PC-3 (cell line): ENCODE results near the gene H6PD. TPM values are rescaled to one million over a fixed set of nuclear protein-coding genes. Genes with fewer than 3 reads are reported as not detected.

ENCODE experiments used
- ATAC-seq: fragments of 200-7000 bp; cut with Tn5 transposase; 2 replicates; pipeline ENCODE4 v1.9.1; 2020; ENCODE audit warnings: mild to moderate bottlenecking, moderate library complexity
- BruUV-seq: library from RNA; stranded (reverse); fragments of 400-500 nt; replicated peaks from 2 replicates; lab custom pipeline; 2021; lab: Mats Ljungman, UMichigan
- CTCF ChIA-PET: fragments of 300-600 bp; sonication (Branson Sonifier 250); formaldehyde crosslinking; loops from one replicate; lab custom pipeline; 2022; ENCODE audit warnings: antibody characterized with exemption; lab: Charles Lee
- POLR2A ChIA-PET: fragments of 300-600 bp; sonication (Branson Sonifier 250); formaldehyde crosslinking; loops from one replicate; lab custom pipeline; 2022; ENCODE audit warnings: antibody characterized with exemption; ENCODE audit not compliant: unreplicated experiment; lab: Charles Lee
- DNase-seq: peaks from one replicate; pipeline ENCODE4 v3.0.0-alpha.2; 2015
- H2AFZ ChIP-seq: fragments of 300-600 bp; sonication (generic); 2 replicates; pipeline ENCODE4 v1.6.0; 2016; ENCODE audit warnings: antibody characterized with exemption, low read length
- H3F3A ChIP-seq: fragments of 300-600 bp; sonication (generic); one replicate; pipeline ENCODE4 v1.6.0; 2017; ENCODE audit warnings: antibody characterized with exemption, low read length, control low read depth, mild to moderate bottlenecking; ENCODE audit not compliant: unreplicated experiment
- H3K27ac ChIP-seq: fragments of 300-600 bp; sonication (generic); 2 replicates; pipeline ENCODE4 v1.5.1; 2016; ENCODE audit warnings: mild to moderate bottlenecking, low read length
- H3K27me3 ChIP-seq: fragments of 300-600 bp; sonication (generic); 2 replicates; pipeline ENCODE4 v1.6.1; 2016; ENCODE audit warnings: low read length, mixed read lengths
- H3K36me3 ChIP-seq: fragments of 300-600 bp; sonication (generic); 2 replicates; pipeline ENCODE4 v1.6.1; 2016; ENCODE audit warnings: low read depth, mixed run types, low read length, mixed read lengths
- H3K4me1 ChIP-seq: fragments of 300-600 bp; sonication (generic); 2 replicates; pipeline ENCODE4 v1.5.1; 2016; ENCODE audit warnings: low read length; ENCODE audit not compliant: insufficient read depth
- H3K4me2 ChIP-seq: fragments of 300-600 bp; sonication (generic); 2 replicates; pipeline ENCODE4 v1.6.0; 2016; ENCODE audit warnings: low read length
- H3K4me3 ChIP-seq: fragments of 300-600 bp; sonication (generic); 2 replicates; pipeline ENCODE4 v1.5.1; 2016; ENCODE audit warnings: mild to moderate bottlenecking, low read length, mixed read lengths
- H3K79me2 ChIP-seq: fragments of 300-600 bp; sonication (generic); 2 replicates; pipeline ENCODE4 v1.6.1; 2017; ENCODE audit warnings: low read length, mixed read lengths
- H3K9ac ChIP-seq: fragments of 300-600 bp; sonication (generic); 2 replicates; pipeline ENCODE4 v1.6.0; 2016; ENCODE audit warnings: mild to moderate bottlenecking, low read length
- H3K9me2 ChIP-seq: fragments of 300-600 bp; sonication (generic); replicated peaks from 2 replicates; pipeline ENCODE4 v1.6.1; 2016; ENCODE audit warnings: mixed run types, low read length, mixed read lengths
- H3K9me3 ChIP-seq: fragments of 300-600 bp; sonication (generic); 2 replicates; pipeline ENCODE4 v1.6.1; 2016; ENCODE audit warnings: low read length, mixed read lengths
- H4K20me1 ChIP-seq: fragments of 300-600 bp; sonication (generic); 2 replicates; pipeline ENCODE4 v1.6.1; 2016; ENCODE audit warnings: low read length, mixed read lengths
- CTCF ChIP-seq: fragments of 300-600 bp; sonication (generic); conservative IDR thresholded peaks from 2 replicates; pipeline ENCODE4 v1.5.1; 2017; ENCODE audit warnings: antibody characterized with exemption, low read depth, mild to moderate bottlenecking, low read length
- EZH2 ChIP-seq: fragments of 300-600 bp; sonication (generic); IDR thresholded peaks from one replicate; pipeline ENCODE4 v1.6.1; 2017; ENCODE audit warnings: antibody characterized with exemption, mild to moderate bottlenecking, low read length; ENCODE audit not compliant: unreplicated experiment
- EZH2phosphoT487 ChIP-seq: fragments of 300-600 bp; sonication (generic); IDR thresholded peaks from 2 replicates; pipeline ENCODE4 v1.6.1; 2018; ENCODE audit warnings: mild to moderate bottlenecking, antibody characterized with exemption, low read length, borderline replicate concordance
- intact Hi-C: fragments of 100-400 bp; cut with micrococcal nuclease; formaldehyde crosslinking; loops from 2 replicates; pipeline ENCODE4 v1.9.0; 2023
- total RNA-seq: library from RNA; depleted of rRNA; stranded (reverse); fragments of >200 nt; gene quantifications from 2 replicates; pipeline ENCODE4 v1.2.3, GENCODE V29; 2014

Gene H6PD
- total RNA-seq, 1 experiment from 2014 or later = 6.8 TPM

- H4K20me1 ChIP-seq = no peaks in the 10 kb centered on the region
- no peak for ATAC-seq
- intact Hi-C loops = no loop called here
- no peak overlapping the region for H3K9ac ChIP-seq
- H3K4me1 ChIP-seq = no peaks in the 10 kb centered on the region
- peak; percentile 28 for DNase-seq
- BruUV-seq = no TSS peak
- H3K79me2 ChIP-seq = no peaks in the 10 kb centered on the region
- CTCF ChIA-PET = no interaction called here
- no peak overlapping the region for H3K4me3 ChIP-seq
- H3K9me3 ChIP-seq = no peaks in the 10 kb centered on the region
- no peaks in the 10 kb centered on the region for H3K27me3 ChIP-seq
- H3K4me2 ChIP-seq = no peak overlapping the region
- POLR2A ChIA-PET = no interaction called here
- no peaks in the 10 kb centered on the region for H3F3A ChIP-seq
- H3K27ac ChIP-seq = no peak overlapping the region
- TF ChIP-seq EZH2 = no peak
- no peak for TF ChIP-seq EZH2phosphoT487
- no peak for TF ChIP-seq CTCF
- no peaks in the 10 kb centered on the region for H3K36me3 ChIP-seq
- H3K9me2 ChIP-seq = no peaks in the 10 kb centered on the region
- H2AFZ ChIP-seq = no peak overlapping the region
These were observed 20.6 kb upstream of the H6PD start for GRCh38 chr1:9213956-9214355.

- DNase-seq = no peak
- no peak for ATAC-seq
- no peaks in the 10 kb centered on the region for H3K9me3 ChIP-seq
- H3K4me3 ChIP-seq = no peak overlapping the region
- no peak overlapping the region for H3K9ac ChIP-seq
- no peaks in the 10 kb centered on the region for H3K4me1 ChIP-seq
- H3K4me2 ChIP-seq = no peak overlapping the region
- CTCF ChIA-PET = no interaction called here
- no TSS peak for BruUV-seq
- H4K20me1 ChIP-seq = no peaks in the 10 kb centered on the region
- H3K36me3 ChIP-seq = no peaks in the 10 kb centered on the region
- H3F3A ChIP-seq = no peaks in the 10 kb centered on the region
- no peaks in the 10 kb centered on the region for H3K9me2 ChIP-seq
- TF ChIP-seq CTCF = no peak
- TF ChIP-seq EZH2phosphoT487 = no peak
- no peak for TF ChIP-seq EZH2
- POLR2A ChIA-PET = no interaction called here
- no peak overlapping the region for H2AFZ ChIP-seq
- H3K27ac ChIP-seq = no peak overlapping the region
- H3K27me3 ChIP-seq = no peaks in the 10 kb centered on the region
- no peaks in the 10 kb centered on the region for H3K79me2 ChIP-seq
- intact Hi-C loops = no loop called here
These were observed 15.7 kb upstream of the H6PD start for GRCh38 chr1:9218917-9219316.

DNA sequence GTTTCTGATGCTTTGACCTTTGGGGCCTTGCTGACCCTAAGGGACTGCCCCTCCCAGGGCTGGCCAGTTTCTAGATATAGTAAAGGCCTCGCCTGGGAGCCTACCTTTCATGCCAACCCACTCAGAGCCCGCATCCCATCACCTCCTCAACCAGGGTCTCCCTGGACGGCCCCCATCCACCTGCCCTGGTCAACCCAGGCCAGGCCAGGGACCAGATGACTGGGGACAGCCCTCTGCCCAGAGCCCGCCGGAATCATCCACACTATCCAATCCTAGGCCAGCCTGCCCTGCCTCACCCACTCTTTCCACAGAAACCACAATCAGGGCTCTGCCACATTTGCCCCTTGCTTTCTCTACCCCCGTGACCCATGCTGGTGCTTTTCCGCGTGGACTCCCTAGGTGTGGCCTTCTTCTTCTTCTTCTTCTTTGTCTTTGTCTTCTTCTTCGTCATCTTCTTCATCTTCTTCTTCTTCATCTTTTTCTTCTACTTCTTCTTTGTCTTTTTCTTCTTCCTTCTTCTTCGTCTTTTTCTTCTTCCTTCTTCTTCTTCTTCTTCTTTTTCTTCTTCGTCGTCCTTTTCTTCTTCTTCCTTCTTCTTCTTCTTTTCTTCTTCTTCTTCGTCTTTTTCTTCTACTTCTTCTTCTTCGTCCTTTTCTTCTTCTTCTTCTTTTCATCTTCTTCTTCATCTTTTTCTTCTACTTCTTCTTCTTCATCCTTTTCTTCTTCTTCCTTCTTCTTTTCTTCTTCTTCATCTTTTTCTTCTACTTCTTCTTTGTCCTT lies 11.5 kb upstream of the H6PD start:
- Histone ChIP-seq H2AFZ (no peak overlapping the region), H3K9me3 (no peaks in the 10 kb centered on the region), H3K27me3 (no peaks in the 10 kb centered on the region), H3K4me1 (no peaks in the 10 kb centered on the region), H3K79me2 (no peaks in the 10 kb centered on the region), H3K4me2 (no peak overlapping the region), H3K9me2 (no peaks in the 10 kb centered on the region), H3K4me3 (no peak overlapping the region), H3K27ac (no peak overlapping the region), H3K9ac (no peak overlapping the region), H3F3A (no peaks in the 10 kb centered on the region), H3K36me3 (no peaks in the 10 kb centered on the region), H4K20me1 (no peaks in the 10 kb centered on the region)
- no TSS peak for BruUV-seq
- POLR2A ChIA-PET = no interaction called here
- intact Hi-C loops = no loop called here
- ATAC-seq (no peak), DNase-seq (no peak)
- TF ChIP-seq CTCF (no peak), EZH2 (no peak), EZH2phosphoT487 (no peak)
- CTCF ChIA-PET = no interaction called here
